ENCODE results near the gene TAGLN2. TPM values are rescaled to one million over a fixed set of nuclear protein-coding genes. Genes with fewer than 3 reads are reported as not detected.

The TAGLN2 gene
- polyA plus RNA-seq, 3 donors: 273 to 442 (median 340) TPM

- 49 to 77% (median 75%) methylated on average over 3 of the region's 3 CpGs for WGBS, 3 donors
- H3K27ac ChIP-seq (ENCODE audit: low read depth, low read length): no peak overlapping the region
Measured at GRCh38 chr1:159868766-159869165, 56.5 kb downstream of the TAGLN2 start.

Other genes starting within 250 kb of the TAGLN2 start
- gene CRP, start 210.9 kb downstream of the TAGLN2 start, polyA plus RNA-seq: 1 to 10 TPM in 1 of 3 donors, under 1 TPM in 1, not detected in 1; 0.07 to 4.6 TPM
- 100 to 1,000 TPM in 1 of 3 donors, 10 to 100 TPM in 2; 83.6 to 111 (median 90.2) TPM for gene DUSP23, start 144.5 kb downstream of the TAGLN2 start, polyA plus RNA-seq
- 1 to 10 TPM in 1 of 3 donors, under 1 TPM in 2; 0.08 to 1.1 (median 0.19) TPM for gene FCRL6, start 123.1 kb downstream of the TAGLN2 start, polyA plus RNA-seq
- 1 to 10 TPM; 1.0 to 3.1 (median 2.7) TPM for gene SLAMF8, start 98.6 kb downstream of the TAGLN2 start, polyA plus RNA-seq
- under 1 TPM in 2 of 3 donors, not detected in 1; 0.03 to 0.22 TPM for gene VSIG8, start 62.9 kb downstream of the TAGLN2 start, polyA plus RNA-seq
- gene CFAP45, start 25.3 kb downstream of the TAGLN2 start, polyA plus RNA-seq: 1 to 10 TPM in 1 of 3 donors, under 1 TPM in 1, not detected in 1; 0.33 to 1.1 TPM
- 1 to 10 TPM in 2 of 3 donors, under 1 TPM in 1; 0.56 to 1.6 (median 1.4) TPM for gene IGSF9, start 20.1 kb upstream of the TAGLN2 start, polyA plus RNA-seq
- under 1 TPM in 1 of 3 donors, not detected in 2; 0.12 TPM for gene SLAMF9, start 28.7 kb upstream of the TAGLN2 start, polyA plus RNA-seq
- gene PIGM, start 106.5 kb upstream of the TAGLN2 start, polyA plus RNA-seq: 1 to 10 TPM in 2 of 3 donors, under 1 TPM in 1; 0.90 to 4.1 (median 2.4) TPM
- gene KCNJ10, start 144.7 kb upstream of the TAGLN2 start, polyA plus RNA-seq: under 1 TPM in 2 of 3 donors, not detected in 1; 0.09 to 0.12 TPM
- under 1 TPM in 1 of 3 donors, not detected in 2; 0.03 TPM for gene KCNJ9, start 156.0 kb upstream of the TAGLN2 start, polyA plus RNA-seq
- 10 to 100 TPM; 13.8 to 24.8 (median 23.9) TPM for gene IGSF8, start 173.1 kb upstream of the TAGLN2 start, polyA plus RNA-seq
- gene ATP1A2, start 190.3 kb upstream of the TAGLN2 start, polyA plus RNA-seq: 100 to 1,000 TPM in 1 of 3 donors, 10 to 100 TPM in 1, 1 to 10 TPM in 1; 7.3 to 110 (median 25.6) TPM
- gene ATP1A4, start 226.1 kb upstream of the TAGLN2 start, polyA plus RNA-seq: under 1 TPM; 0.13 to 0.56 (median 0.54) TPM